ENCODE results near the gene SLC9A3.
"Not testable (repeated sequence)": the region's sequence is repeated elsewhere in the genome, so short reads cannot be mapped to it uniquely, and the experiment has no call there.

The SLC9A3 gene

DNA sequence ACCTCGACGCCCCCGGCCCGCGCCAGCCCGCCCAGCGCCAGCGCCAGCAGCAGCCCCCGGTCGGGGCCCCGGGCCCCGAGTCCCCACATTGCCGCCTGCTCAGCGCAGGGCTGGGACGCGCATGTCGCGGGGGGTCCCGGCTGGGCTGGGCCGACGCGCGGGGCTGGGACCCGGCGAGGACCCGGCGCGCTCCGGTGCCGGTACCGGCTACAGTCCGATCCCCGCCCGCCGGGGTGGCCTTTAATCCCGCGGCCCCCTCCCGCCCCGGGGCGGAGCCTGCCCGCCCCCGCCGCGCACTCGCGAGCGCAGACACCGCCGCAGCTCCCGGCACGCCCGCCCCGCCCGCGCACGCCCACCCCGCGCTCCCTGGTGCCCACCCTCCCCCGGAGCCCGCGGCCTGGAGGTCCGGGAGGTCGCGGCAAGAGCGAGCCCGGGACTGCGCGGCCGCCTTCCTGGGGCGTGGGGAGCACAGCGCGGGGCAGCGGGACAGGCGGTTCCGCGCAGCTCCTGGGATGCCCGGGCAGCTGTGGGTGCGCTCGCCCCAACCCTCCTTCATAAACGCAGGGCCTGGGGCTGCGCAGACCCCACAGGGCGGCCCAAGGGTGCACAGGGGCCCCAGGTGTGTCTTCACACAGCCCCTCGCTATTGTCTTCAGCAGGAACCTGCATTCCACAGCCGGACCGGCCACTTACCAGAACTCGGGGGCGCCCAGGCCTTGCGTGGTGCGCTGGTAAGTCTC lies at the start of gene SLC9A3:
Gene SLC9A3, minus strand, starts transcription at position 216 of the 739 bp plus-strand sequence.
- no peak for DNase-seq

- DNase-seq, result no peak
Observed at GRCh38 chr5:573976-574375, 49.7 kb upstream of the SLC9A3 start.

DNA sequence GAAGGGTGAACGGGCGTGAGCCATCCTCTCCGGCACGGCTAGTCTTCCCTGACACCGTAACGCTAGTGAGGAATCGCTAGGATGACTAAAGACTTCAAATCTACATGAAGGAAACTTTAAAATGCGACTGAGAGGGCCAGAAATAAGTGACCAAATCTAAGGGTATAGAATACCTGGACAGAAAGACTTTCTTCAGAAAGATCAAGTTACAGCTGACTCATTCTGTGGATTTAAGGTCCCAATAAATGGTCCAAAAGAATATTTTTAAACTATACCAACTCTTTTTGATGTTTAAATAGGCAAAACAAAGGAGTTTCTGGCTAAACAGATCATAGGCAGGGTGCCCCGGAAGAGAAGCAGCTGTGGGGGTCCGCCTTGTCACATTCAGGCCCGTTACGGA lies 49.0 kb upstream of the SLC9A3 start:
- no peak for DNase-seq

- no peak for DNase-seq
Observed at GRCh38 chr5:572398-573019, 48.3 kb upstream of the SLC9A3 start.

DNA sequence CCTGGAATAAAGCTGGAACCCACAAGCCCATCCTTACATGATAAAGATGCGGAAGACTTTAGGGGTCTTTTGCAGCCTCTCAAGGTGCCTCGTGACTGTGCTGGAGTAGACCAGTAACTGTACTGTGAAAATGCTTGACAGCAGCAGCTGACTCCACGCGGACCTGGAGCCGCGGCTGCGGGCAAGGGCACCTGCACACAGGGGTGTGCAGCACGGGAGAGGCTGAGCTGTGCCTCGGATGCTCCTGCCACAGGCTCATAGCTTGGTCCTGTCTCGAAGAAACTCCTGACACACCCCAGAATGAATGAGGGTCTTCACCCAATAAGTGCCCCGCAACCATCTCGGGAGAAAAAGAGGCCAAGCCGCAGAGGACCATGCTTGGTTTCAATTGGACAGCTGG lies 47.5 kb upstream of the SLC9A3 start:
- no peak for DNase-seq

GRCh38 chr5:570886-571285 lies 46.6 kb upstream of the SLC9A3 start:
- DNase-seq, result no peak

GRCh38 chr5:570446-570845 lies 46.2 kb upstream of the SLC9A3 start:
- DNase-seq, result no peak

- no peak for DNase-seq
Observed at GRCh38 chr5:569868-570361, 45.7 kb upstream of the SLC9A3 start.

DNA sequence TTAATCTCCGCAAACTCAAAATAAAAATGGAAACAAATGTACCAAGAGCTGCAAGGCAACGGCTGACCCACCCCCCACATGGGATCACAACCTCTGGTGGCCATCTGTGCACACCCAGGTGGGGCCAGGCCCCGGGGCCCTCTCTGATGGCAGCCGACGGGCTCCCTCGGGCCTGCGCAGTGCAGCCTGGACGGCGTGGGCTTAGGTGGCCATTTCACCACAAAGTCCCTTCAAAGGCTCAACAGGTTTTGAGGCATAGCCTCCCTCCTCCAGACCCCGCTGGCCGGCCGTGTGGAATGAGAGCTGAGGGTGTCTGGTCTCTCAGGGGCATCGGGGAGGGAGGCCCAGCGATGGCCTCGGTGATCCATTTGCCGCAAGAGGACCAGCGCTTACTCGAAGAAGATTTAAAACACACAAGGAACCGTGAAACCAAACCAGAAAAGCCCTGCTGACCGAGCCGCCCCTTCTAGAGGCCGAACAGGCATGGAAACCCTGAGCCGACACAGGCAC lies 45.2 kb upstream of the SLC9A3 start:
- no peak for DNase-seq

GRCh38 chr5:568809-569208 lies 44.6 kb upstream of the SLC9A3 start:
- no peak for DNase-seq

GRCh38 chr5:568061-568781 lies 44.0 kb upstream of the SLC9A3 start:
- DNase-seq, result no peak

DNA sequence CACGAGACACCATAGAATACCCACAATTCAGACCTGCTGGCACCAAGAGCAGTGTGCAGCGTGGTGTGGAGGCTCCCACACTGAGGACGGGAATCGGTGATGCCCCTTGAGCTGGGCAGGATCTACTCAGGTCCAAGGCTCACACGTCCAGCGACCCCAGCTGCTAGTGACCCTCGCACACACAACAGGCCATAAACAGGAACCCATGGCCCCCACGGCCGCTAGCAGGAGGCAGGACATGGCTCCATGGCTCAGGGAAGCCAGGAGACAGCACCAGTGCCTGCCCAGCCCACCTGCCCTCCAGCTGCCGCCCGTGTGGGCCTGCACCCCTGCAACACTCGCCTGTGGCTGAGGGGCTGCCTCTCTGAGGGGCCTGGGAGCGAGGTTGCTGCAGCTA lies 43.4 kb upstream of the SLC9A3 start:
- no peak for DNase-seq

GRCh38 chr5:566636-567309 lies 42.5 kb upstream of the SLC9A3 start:
- no peak for DNase-seq

DNA sequence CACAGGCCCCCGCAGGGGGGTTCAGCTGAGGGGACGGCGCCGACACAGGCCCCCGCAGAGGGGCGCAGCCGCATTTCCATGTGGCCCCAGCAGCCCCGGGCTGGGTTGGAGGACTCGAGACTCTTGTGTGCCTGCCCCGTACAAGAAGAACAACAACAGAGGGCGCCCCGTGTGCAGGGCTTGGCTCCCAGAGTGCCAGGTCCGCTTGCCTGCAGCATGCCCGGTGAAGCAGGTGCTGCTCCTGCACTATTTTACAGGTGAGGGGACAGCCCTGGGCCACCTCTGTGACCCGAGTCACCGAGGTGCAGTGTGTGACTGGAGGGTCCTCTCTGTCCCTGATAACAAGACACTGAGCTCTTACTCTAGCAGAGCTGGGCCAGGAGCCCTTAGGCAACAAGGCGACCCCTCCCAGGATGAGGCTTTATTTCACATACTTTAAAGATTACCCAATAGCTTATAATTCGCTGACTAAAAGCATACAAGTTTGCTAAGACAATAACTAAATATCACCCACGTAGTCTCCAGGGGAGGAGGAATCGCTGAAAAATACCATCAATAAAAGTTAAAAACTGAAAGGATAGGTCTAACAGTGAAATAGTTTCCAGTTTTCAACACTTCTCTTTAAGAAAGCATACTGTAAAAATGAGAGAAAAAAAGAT lies 41.7 kb upstream of the SLC9A3 start:
- no peak for DNase-seq

GRCh38 chr5:561408-561807 lies 37.2 kb upstream of the SLC9A3 start:
- DNase-seq, result no peak

GRCh38 chr5:560792-561166 lies 36.5 kb upstream of the SLC9A3 start:
- DNase-seq, result no peak

DNA sequence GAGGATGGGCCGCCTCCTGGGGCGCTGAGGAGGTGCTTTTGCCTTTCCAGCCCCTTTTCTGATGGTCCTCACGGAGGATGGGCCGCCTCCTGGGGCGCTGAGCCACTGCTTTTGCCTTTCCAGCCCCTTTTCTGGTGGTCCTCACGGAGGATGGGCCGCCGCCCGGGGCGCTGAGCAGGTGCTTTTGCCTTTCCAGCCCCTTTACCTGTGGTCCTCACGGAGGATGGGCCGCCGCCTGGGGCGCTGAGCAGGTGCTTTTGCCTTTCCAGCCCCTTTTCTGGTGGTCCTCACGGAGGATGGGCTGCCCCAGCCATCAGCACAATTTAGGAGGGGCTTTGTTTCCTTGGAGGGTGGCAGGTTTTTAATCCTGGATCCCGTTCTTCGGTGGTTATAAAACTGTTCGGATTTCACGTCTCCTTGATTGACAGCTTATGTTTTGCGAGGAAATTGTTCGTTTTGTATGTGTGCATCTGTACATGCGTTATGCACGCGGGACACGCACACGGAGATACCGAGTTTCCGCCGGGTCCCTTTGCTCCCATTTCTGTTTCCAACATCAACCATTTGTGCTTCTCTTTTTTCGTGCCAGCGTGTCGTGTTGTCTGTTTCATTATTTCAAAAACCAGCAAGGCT lies 34.7 kb upstream of the SLC9A3 start:
- no peak for DNase-seq

- no peak for DNase-seq
Observed at GRCh38 chr5:558326-558725, 34.1 kb upstream of the SLC9A3 start.

GRCh38 chr5:557917-558316 lies 33.7 kb upstream of the SLC9A3 start:
- DNase-seq, result not testable (repeated sequence)

DNA sequence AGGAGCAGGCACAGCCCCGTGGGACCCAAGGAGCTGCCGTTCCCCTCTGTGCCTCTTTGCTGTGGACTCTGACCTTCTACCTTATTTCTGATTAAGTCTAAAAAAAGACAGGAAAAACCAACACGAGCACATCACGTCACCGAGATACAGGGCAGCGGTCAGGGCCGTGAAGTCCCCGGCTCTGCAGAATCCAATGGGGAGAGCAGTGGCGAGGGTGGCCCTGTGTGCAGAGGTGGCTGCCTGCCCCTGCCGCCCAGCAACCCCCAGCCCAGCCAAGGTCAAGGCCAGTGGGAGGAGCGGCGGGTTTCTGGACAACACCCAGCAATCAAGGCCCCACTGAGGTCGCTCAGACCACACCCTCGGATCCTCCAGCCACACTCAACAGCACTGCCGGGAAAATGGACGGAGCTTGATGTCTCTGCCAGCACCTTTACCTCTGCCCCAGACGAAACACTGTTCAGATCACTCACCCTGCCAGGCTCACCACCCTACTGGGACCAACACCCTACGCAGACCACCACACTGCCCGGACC lies 32.7 kb upstream of the SLC9A3 start:
- no peak for DNase-seq

GRCh38 chr5:555058-555623 lies 30.9 kb upstream of the SLC9A3 start:
- no peak for DNase-seq

Measured in stimulated activated CD4-positive, alpha-beta T cell treated with anti-CD3 and anti-CD28 coated beads, Interleukin-2, amount 100 ng/mL, for 48 hours (primary cell).